Naive B cell (primary cell): Measurements from ENCODE around the gene STUM. TPM values are rescaled to one million over a fixed set of nuclear protein-coding genes. Genes with fewer than 3 reads are reported as not detected.
A peak's percentile ranks its signal among the peaks of the same experiment; 100 is the strongest.

Experiments
- ATAC-seq, 2 donors: fragments of 150-1000 bp; cut with Tn5 transposase; 2 replicates each; pipeline ENCODE4 v1.10.0; 2021; ENCODE audit warnings: low read depth in 2 of 2, mild to moderate bottlenecking in 2 of 2, moderate library complexity in 2 of 2
- DNase-seq: peaks from one replicate; pipeline ENCODE4 v3.0.0; 2022
- H3K27ac Mint-ChIP-seq, 6 donors: one replicate each; pipeline ENCODE4 v1.8.0; 2020 to 2022; ENCODE audit warnings: mild to moderate bottlenecking in 6 of 6, mixed read lengths in 6 of 6, moderate library complexity in 5 of 6, inconsistent platforms in 2 of 6
- H3K27me3 Mint-ChIP-seq, 3 donors: one replicate each; pipeline ENCODE4 v1.8.0; 2021 to 2022; ENCODE audit warnings: mixed read lengths in 3 of 3, mild to moderate bottlenecking in 1 of 3
- H3K36me3 Mint-ChIP-seq, 2 donors: one replicate each; pipeline ENCODE4 v1.8.0; 2020 to 2022; ENCODE audit warnings: mixed read lengths in 2 of 2, inconsistent platforms in 1 of 2, mild to moderate bottlenecking in 1 of 2
- H3K4me1 Mint-ChIP-seq, 3 donors: one replicate each; pipeline ENCODE4 v1.8.0; 2020 to 2022; ENCODE audit warnings: mixed read lengths in 3 of 3, inconsistent platforms in 1 of 3, mild to moderate bottlenecking in 1 of 3, moderate library complexity in 1 of 3
- H3K4me3 Mint-ChIP-seq, 8 donors: one replicate each; pipeline ENCODE4 v1.8.0; 2020 to 2022; ENCODE audit warnings: mild to moderate bottlenecking in 8 of 8, mixed read lengths in 8 of 8, moderate library complexity in 8 of 8, inconsistent platforms in 2 of 8
- H3K9me3 Mint-ChIP-seq, 7 donors: one replicate each; pipeline ENCODE4 v1.8.0; 2020 to 2022; ENCODE audit warnings: mixed read lengths in 7 of 7, mild to moderate bottlenecking in 5 of 7, inconsistent platforms in 2 of 7, moderate library complexity in 1 of 7
- polyA plus RNA-seq, 6 donors: library from polyadenylated mRNA; unstranded; fragments of 300-500 nt; fragmentation: Illumina TruSeq; gene quantifications; one replicate each; pipeline ENCODE4 v1.2.3, GENCODE V29; 2021; ENCODE audit warnings: low read depth in 6 of 6

STUM gene
- polyA plus RNA-seq, 6 donors from 2014 or later: 0.04 TPM; not detected in 5

GRCh38 chr1:226649780-226650179 lies 101.2 kb downstream of the STUM start:
- peaks cover 33 to 39% (median 38%) of the 10 kb centered on the region in 3 donors for H3K4me1 Mint-ChIP-seq

GRCh38 chr1:226650236-226650841 lies 101.8 kb downstream of the STUM start:
- Mint-ChIP-seq H3K4me1 (peaks cover 29 to 39% (median 34%) of the 10 kb centered on the region in 3 donors), H3K27me3 (no peaks in the 10 kb centered on the region), H3K36me3 (peaks cover 0 to 8% of the 10 kb centered on the region in 2 donors), H3K9me3 (no peaks in the 10 kb centered on the region), H3K27ac (peak overlapping the region in 4 of 6 donors; percentile 34 to 82 (median 60)), H3K4me3 (no peak overlapping the region)
- DNase-seq: no peak
- no peak for ATAC-seq

More at GRCh38 chr1:226649780-226650179, 101.2 kb downstream of the STUM start:
- Mint-ChIP-seq H3K27me3 (no peaks in the 10 kb centered on the region), H3K9me3 (no peaks in the 10 kb centered on the region), H3K27ac (peak overlapping the region in 3 of 6 donors; percentile 42 to 83 (median 82)), H3K36me3 (peaks cover 0 to 8% of the 10 kb centered on the region in 2 donors), H3K4me3 (no peak overlapping the region)
- no peak for ATAC-seq
- no peak for DNase-seq

GRCh38 chr1:226651041-226651731 lies 102.6 kb downstream of the STUM start:
- Mint-ChIP-seq H3K9me3 (no peaks in the 10 kb centered on the region), H3K4me3 (peak overlapping the region in 2 of 8 donors; percentile 41 to 42), H3K27me3 (no peaks in the 10 kb centered on the region), H3K27ac (peak overlapping the region in 4 of 6 donors; percentile 21 to 98 (median 72)), H3K36me3 (peaks cover 0 to 8% of the 10 kb centered on the region in 2 donors), H3K4me1 (peaks cover 23 to 41% (median 26%) of the 10 kb centered on the region in 3 donors)
- DNase-seq (no peak), ATAC-seq (no peak)

GRCh38 chr1:226651732-226652105 lies 103.2 kb downstream of the STUM start:
- no peak for ATAC-seq
- Mint-ChIP-seq H3K36me3 (peaks cover 0 to 8% of the 10 kb centered on the region in 2 donors), H3K4me1 (peaks cover 19 to 42% (median 21%) of the 10 kb centered on the region in 3 donors), H3K27me3 (no peaks in the 10 kb centered on the region), H3K4me3 (no peak overlapping the region), H3K9me3 (no peaks in the 10 kb centered on the region), H3K27ac (peak overlapping the region in 1 of 6 donors; percentile 35)
- DNase-seq: no peak

GRCh38 chr1:226652613-226653012 lies 104.0 kb downstream of the STUM start:
- H3K27ac Mint-ChIP-seq: peak overlapping the region in 2 of 6 donors; percentile 78 to 98
- no peak for ATAC-seq

GRCh38 chr1:226653311-226653921 lies 104.9 kb downstream of the STUM start:
- H3K4me1 Mint-ChIP-seq: peaks cover 20 to 58% (median 20%) of the 10 kb centered on the region in 3 donors
- peak; percentile 81 to 84 for ATAC-seq
- H3K27me3 Mint-ChIP-seq: no peaks in the 10 kb centered on the region
- peak overlapping the region in 2 of 6 donors; percentile 98 to 99 for H3K27ac Mint-ChIP-seq
- H3K4me3 Mint-ChIP-seq: peak overlapping the region; percentile 63 to 90 (median 84)
- peaks cover 0 to 2% of the 10 kb centered on the region in 2 donors for H3K36me3 Mint-ChIP-seq
- peak; percentile 72 for DNase-seq
- no peaks in the 10 kb centered on the region for H3K9me3 Mint-ChIP-seq

More at GRCh38 chr1:226652613-226653012, 104.0 kb downstream of the STUM start:
- H3K4me1 Mint-ChIP-seq: peaks cover 19 to 50% (median 20%) of the 10 kb centered on the region in 3 donors
- H3K27me3 Mint-ChIP-seq: no peaks in the 10 kb centered on the region
- peak overlapping the region in 4 of 8 donors; percentile 21 to 82 (median 76) for H3K4me3 Mint-ChIP-seq
- DNase-seq: no peak
- H3K36me3 Mint-ChIP-seq: peaks cover 0 to 8% of the 10 kb centered on the region in 2 donors
- no peaks in the 10 kb centered on the region for H3K9me3 Mint-ChIP-seq

- Mint-ChIP-seq H3K27me3 (no peaks in the 10 kb centered on the region), H3K4me1 (peaks cover 22 to 66% (median 23%) of the 10 kb centered on the region in 3 donors), H3K9me3 (no peaks in the 10 kb centered on the region), H3K27ac (peak overlapping the region in 2 of 6 donors; percentile 98 to 99), H3K36me3 (no peaks in the 10 kb centered on the region), H3K4me3 (peak overlapping the region; percentile 63 to 90 (median 84))
- DNase-seq (no peak), ATAC-seq (no peak)
Measured at GRCh38 chr1:226654046-226654667, 105.6 kb downstream of the STUM start.

GRCh38 chr1:226654668-226655055 lies 106.1 kb downstream of the STUM start:
- Mint-ChIP-seq H3K27ac (peak overlapping the region in 2 of 6 donors; percentile 98 to 99), H3K4me1 (peaks cover 23 to 69% (median 23%) of the 10 kb centered on the region in 3 donors), H3K36me3 (no peaks in the 10 kb centered on the region), H3K9me3 (no peaks in the 10 kb centered on the region), H3K27me3 (no peaks in the 10 kb centered on the region), H3K4me3 (peak overlapping the region; percentile 44 to 90 (median 80))
- no peak for DNase-seq
- no peak for ATAC-seq

- DNase-seq: peak; percentile 65
- peaks cover 24 to 77% (median 26%) of the 10 kb centered on the region in 3 donors for H3K4me1 Mint-ChIP-seq
Measured at GRCh38 chr1:226655251-226656163, 106.9 kb downstream of the STUM start.

GRCh38 chr1:226656201-226656600 lies 107.6 kb downstream of the STUM start:
- Mint-ChIP-seq H3K36me3 (no peaks in the 10 kb centered on the region), H3K27ac (peak overlapping the region in 3 of 6 donors; percentile 44 to 81 (median 65)), H3K4me3 (peak overlapping the region in 7 of 8 donors; percentile 56 to 89 (median 70)), H3K4me1 (peaks cover 24 to 84% (median 25%) of the 10 kb centered on the region in 3 donors), H3K27me3 (no peaks in the 10 kb centered on the region), H3K9me3 (no peaks in the 10 kb centered on the region)
- ATAC-seq (no peak), DNase-seq (no peak)

More at GRCh38 chr1:226655251-226656163, 106.9 kb downstream of the STUM start:
- ATAC-seq: peak; percentile 44 to 45
- Mint-ChIP-seq H3K27ac (peak overlapping the region in 3 of 6 donors; percentile 58 to 99 (median 98)), H3K4me3 (peak overlapping the region; percentile 44 to 90 (median 80)), H3K27me3 (no peaks in the 10 kb centered on the region), H3K9me3 (no peaks in the 10 kb centered on the region), H3K36me3 (no peaks in the 10 kb centered on the region)

- Mint-ChIP-seq H3K4me3 (peak overlapping the region; percentile 16 to 85 (median 57)), H3K4me1 (peaks cover 30 to 89% (median 30%) of the 10 kb centered on the region in 3 donors), H3K27ac (peak overlapping the region in 3 of 6 donors; percentile 44 to 81 (median 65)), H3K9me3 (no peaks in the 10 kb centered on the region), H3K36me3 (no peaks in the 10 kb centered on the region), H3K27me3 (no peaks in the 10 kb centered on the region)
- ATAC-seq: peak in 1 of 2 donors; percentile 9
- no peak for DNase-seq
Measured at GRCh38 chr1:226656601-226657277, 108.2 kb downstream of the STUM start.
